Endometrium (tissue), 2 donors: Measurements from ENCODE around the gene PLSCR3.
"Not testable (repeated sequence)": the region's sequence is repeated elsewhere in the genome, so short reads cannot be mapped to it uniquely, and the experiment has no call there.

Experiments used
- FAIRE-seq: peaks from 2 replicates; lab custom pipeline; 2012; peaks lifted over from hg19 to GRCh38; lab: Jason Lieb, UNC
- donor health status: control.
- donor health status: control.

The PLSCR3 gene

GRCh38 chr17:7380321-7380720, 14.0 kb downstream of the PLSCR3 start:
- FAIRE-seq: no peak

GRCh38 chr17:7379134-7379533, 15.2 kb downstream of the PLSCR3 start:
- FAIRE-seq: no peak

GRCh38 chr17:7374353-7374752, 20.0 kb downstream of the PLSCR3 start:
- no peak for FAIRE-seq

- no peak for FAIRE-seq
These were observed 23.5 kb downstream of the PLSCR3 start for GRCh38 chr17:7370853-7371252.

- FAIRE-seq: no peak
These were observed 24.5 kb downstream of the PLSCR3 start for GRCh38 chr17:7369825-7370224.

GRCh38 chr17:7368599-7368994, 25.7 kb downstream of the PLSCR3 start:
- not testable (repeated sequence) for FAIRE-seq

GRCh38 chr17:7367918-7368598, 26.3 kb downstream of the PLSCR3 start:
- no peak for FAIRE-seq

GRCh38 chr17:7367083-7367482, 27.2 kb downstream of the PLSCR3 start:
- no peak for FAIRE-seq

- not testable (repeated sequence) for FAIRE-seq
These were observed 28.4 kb downstream of the PLSCR3 start for GRCh38 chr17:7365963-7366362.

- FAIRE-seq: no peak
These were observed 31.0 kb downstream of the PLSCR3 start for GRCh38 chr17:7363311-7363710.

- FAIRE-seq: no peak
These were observed 32.4 kb downstream of the PLSCR3 start for GRCh38 chr17:7361906-7362305.

- no peak for FAIRE-seq
These were observed 36.9 kb downstream of the PLSCR3 start for GRCh38 chr17:7357381-7357780.

GRCh38 chr17:7356756-7357155, 37.6 kb downstream of the PLSCR3 start:
- FAIRE-seq: no peak

GRCh38 chr17:7356072-7356549, 38.2 kb downstream of the PLSCR3 start:
- FAIRE-seq: no peak

GRCh38 chr17:7355573-7355972, 38.8 kb downstream of the PLSCR3 start:
- FAIRE-seq: no peak

- FAIRE-seq: no peak
These were observed 39.3 kb downstream of the PLSCR3 start, which contains the start of gene TMEM95 for GRCh38 chr17:7355053-7355452. TMEM95 (plus strand) TSS chr17:7355156; CDS start chr17:7355205, 49 bp downstream.

- FAIRE-seq: no peak
These were observed 40.0 kb downstream of the PLSCR3 start for GRCh38 chr17:7354262-7354843.

GRCh38 chr17:7352910-7353635, 41.3 kb downstream of the PLSCR3 start:
- FAIRE-seq: no peak

GRCh38 chr17:7352503-7352889, 41.8 kb downstream of the PLSCR3 start:
- FAIRE-seq: no peak

- no peak for FAIRE-seq
These were observed 42.4 kb downstream of the PLSCR3 start, which contains the start of gene KCTD11 for GRCh38 chr17:7351665-7352502. KCTD11 (plus strand) TSS chr17:7352162.

- FAIRE-seq: no peak
These were observed 45.7 kb downstream of the PLSCR3 start for GRCh38 chr17:7348478-7349242.
